Stimulated activated CD8-positive, alpha-beta memory T cell treated with anti-CD3 and anti-CD28 coated beads, Interleukin-7, amount 100 ng/mL, for 1 hour (primary cell): ENCODE data around the gene FBH1.
"Not testable (repeated sequence)": the region's sequence is repeated elsewhere in the genome, so short reads cannot be mapped to it uniquely, and the experiment has no call there.

Source experiments
- DNase-seq, 2 donors: peaks; one replicate each; pipeline ENCODE4 v3.0.0-alpha.2; 2020; ENCODE audit warnings: low read depth in 2 of 2

The FBH1 gene

DNA sequence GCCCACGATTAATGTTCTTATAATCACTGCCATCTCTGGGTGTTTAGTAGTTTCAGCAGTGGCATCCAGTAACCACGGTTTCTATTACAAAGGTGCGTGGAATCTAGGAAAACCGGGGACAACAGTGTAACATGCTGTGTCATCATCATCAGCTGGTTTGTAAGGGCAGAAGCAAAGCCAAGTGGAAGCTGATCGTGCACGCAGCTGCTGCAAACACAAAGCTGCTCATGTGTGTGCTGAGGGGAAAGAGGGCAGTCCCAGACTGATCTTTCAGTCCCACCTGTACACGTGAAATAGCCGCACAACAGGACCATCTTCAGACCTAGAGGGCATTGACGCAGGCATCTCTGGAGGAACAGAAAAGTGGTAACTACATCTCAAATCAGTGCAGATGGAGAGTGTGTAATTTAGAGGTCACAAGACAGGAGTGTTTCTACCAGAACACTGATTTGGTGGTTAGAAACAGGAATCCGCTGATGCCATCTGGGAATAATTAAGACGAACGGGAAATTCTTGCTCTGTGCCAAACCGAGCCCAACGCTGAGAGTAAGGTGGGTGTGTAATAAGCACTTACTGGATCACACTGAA is 13.8 kb upstream of the FBH1 start:
- DNase-seq: no peak

- DNase-seq: not testable (repeated sequence)
These were observed 13.0 kb upstream of the FBH1 start for GRCh38 chr10:5877041-5877440.

- DNase-seq: no peak
These were observed 7.1 kb upstream of the FBH1 start for GRCh38 chr10:5882961-5883360.

- DNase-seq: no peak
These were observed 4.4 kb upstream of the FBH1 start for GRCh38 chr10:5885619-5886018.

DNA sequence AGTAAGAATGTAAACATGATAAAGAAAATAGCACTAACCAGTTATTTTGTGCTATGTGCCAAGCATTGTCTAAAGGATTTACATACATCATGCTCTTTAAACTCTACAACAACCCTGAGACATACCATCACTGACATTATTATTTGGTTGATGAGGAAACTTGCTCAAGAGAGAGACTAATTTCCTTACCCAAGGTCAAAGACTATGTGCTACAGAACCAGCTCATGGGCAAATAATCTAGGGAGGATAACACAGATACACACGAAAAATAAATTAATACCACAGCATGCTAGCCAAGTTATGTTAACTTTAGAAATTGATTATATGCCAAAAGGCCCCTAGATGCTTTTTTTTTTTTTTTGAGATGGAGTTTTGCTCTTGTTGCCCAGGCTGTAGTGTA is 3.0 kb upstream of the FBH1 start:
- no peak for DNase-seq

DNA sequence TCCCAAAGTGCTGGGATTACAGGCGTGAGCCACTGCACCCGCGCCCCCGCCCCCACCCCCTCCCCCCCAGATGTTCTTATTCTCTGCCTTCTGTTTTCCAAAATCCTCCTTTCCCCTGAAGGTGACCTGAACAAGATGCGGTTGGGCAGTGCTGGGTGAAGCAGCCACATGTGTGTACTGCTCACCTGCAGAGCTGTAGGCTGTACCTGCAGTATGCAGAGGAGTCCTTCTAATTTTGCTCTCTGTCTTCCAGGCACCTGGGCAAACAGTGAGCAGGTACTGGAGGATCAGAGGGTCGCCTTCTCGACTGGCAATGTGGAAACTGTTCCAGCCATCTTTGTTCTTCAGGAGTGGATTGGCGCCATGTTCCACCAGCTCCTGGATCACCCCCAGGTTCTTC is 2.4 kb upstream of the FBH1 start:
- no peak for DNase-seq

- DNase-seq: no peak
These were observed 1.7 kb upstream of the FBH1 start for GRCh38 chr10:5888351-5888750.

- DNase-seq: no peak
These were observed 1.0 kb upstream of the FBH1 start for GRCh38 chr10:5888843-5889623.

DNA sequence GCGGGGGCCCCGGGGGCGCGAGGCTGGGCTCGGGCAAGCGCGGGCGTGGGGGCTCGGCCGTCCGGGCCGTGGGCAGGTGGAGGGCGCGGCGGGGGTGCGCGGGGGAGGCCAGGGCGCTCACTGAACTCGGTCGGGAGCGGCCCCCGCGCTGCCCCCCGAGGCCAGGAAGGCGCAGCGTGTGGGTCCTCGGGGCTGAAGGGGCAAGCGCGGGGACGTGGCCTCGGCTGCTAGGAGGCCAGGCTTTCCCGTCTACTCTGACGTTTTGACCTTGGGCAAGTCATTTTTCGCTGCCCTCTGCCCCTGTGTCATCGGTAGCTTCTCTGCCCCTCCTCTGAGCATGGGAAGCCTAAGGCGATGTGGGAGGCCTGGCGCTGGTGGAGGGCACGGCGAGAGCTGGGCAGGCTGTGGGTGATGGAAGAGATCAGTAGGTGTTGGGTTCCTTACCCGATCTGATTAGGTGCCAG is 441 bp downstream of the FBH1 start:
- DNase-seq: no peak

GRCh38 chr10:5891009-5891408 is 966 bp downstream of the FBH1 start:
- no peak for DNase-seq

- no peak for DNase-seq
These were observed 2.0 kb downstream of the FBH1 start for GRCh38 chr10:5892007-5892406.

DNA sequence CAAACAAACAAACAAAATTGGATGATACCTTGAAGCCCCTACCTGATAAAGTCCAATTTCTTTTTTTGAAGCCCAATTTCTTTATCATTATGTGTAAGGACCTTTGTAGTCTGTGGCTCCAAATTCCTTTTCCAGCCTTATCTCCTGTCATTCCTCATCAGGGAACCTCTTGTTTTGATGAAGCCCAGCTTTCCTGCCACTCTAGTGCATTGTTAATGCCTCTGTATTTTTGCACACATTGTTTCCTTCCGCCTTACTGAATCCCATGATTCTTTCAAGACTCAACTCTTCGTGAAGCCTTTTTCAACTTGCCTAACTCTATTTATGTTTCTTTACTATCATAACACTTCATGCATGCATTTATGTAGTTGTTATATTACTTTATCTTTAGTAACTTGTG is 3.3 kb downstream of the FBH1 start:
- no peak for DNase-seq

GRCh38 chr10:5894403-5894802 is 4.4 kb downstream of the FBH1 start:
- DNase-seq: no peak

GRCh38 chr10:5894873-5895272 is 4.8 kb downstream of the FBH1 start:
- no peak for DNase-seq

- DNase-seq: no peak
These were observed 5.3 kb downstream of the FBH1 start for GRCh38 chr10:5895365-5895764.

DNA sequence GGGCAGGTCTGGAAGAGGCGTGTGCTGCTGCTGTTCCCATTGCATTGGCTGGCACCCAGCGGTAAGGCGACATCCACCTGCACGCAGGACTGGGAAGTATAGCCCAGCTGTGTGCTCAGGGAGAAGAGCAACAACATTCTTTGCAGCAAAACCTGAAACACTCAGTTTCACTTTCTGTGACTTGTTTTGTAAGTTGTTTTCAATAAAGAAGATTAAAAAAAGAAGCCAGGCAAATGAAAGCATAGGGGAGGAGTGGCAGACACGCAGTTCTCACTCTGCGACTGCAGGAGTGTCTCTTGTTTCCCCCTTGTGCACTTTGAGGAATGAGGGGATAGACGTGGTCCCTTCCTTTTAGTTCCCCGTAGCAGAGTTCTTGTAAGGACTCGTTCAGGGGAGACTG is 5.8 kb downstream of the FBH1 start:
- DNase-seq: no peak

DNA sequence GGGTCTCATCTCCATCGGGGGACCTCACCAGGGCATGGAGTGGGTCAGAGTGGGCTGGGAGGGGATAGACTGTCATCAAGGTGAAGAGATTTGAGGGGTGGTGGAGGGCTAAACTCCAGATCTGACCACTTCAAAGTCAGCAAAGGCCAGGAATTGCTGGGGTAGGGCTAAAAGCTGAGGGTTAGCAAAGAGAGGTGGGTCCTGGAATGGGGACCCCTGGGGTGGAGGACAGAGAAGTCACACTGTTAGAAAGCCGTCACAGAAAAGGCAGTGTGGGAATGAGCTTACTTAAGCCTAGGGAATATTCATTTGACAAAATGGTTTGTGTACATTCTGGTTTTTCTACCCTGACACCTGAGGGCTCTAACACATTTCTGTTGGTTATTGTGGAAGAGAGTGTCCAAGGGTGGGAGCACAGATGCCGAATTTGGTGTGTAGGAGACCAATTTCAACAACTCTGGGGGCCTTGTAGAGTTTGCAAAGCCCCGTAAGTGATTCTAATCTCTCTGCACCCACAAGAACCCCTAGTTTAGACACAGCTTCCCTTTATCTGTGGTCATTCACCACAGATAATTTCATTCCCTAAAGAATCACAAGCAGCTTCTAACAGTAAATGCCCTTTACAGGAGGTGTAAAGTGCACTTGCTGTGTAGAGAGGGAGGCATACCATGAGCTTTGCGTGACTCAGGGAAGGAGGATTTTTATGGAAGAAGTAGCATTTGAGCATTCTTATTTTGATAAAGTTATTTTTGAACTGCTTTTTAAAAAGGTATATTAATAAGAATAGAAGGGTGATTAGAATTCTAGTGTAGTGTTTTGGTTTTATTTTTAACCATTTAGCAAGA is 6.4 kb downstream of the FBH1 start:
- no peak for DNase-seq

GRCh38 chr10:5897053-5897340 is 7.0 kb downstream of the FBH1 start:
- DNase-seq: no peak

DNA sequence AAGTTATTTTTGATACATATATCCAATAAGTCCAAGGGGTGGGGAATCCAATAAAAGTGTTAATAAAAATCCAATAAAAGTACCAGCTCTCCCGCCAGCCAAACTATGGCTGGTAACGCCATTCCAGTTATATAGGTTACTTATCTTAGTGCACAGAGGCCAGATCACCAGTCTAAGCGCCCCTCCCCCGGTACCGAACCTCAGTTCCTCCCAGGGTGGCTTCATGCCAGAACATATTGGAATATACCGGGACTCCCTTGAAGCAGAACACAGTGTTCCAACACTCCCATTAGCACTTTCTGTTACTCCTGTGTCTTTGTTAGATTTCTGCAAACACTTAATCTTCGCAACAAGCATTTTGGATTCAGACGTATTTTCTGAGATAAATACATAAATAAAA is 7.5 kb downstream of the FBH1 start:
- DNase-seq: no peak

GRCh38 chr10:5898163-5898562 is 8.1 kb downstream of the FBH1 start:
- no peak for DNase-seq

GRCh38 chr10:5900247-5900646 is 10.2 kb downstream of the FBH1 start:
- DNase-seq: no peak

- DNase-seq: no peak
These were observed 12.7 kb downstream of the FBH1 start for GRCh38 chr10:5902511-5903274.
